BLaER1 treated with 17β-estradiol and CSF1 and Interleukin-3, amounts not matched to agents 10 nM and 100 nM (cell line): ENCODE measurements around the gene RAB40AL.
"Not testable (repeated sequence)": the region's sequence is repeated elsewhere in the genome, so short reads cannot be mapped to it uniquely, and the experiment has no call there.

Experiments used
- H3K27ac ChIP-seq, 11 experiments: shearing (Covaris generic); formaldehyde crosslinking; 2 replicates each; pipeline ENCODE4 v1.8.1; 2022
- H3K27me3 ChIP-seq, 11 experiments: shearing (Covaris generic); formaldehyde crosslinking; 2 replicates each; pipeline ENCODE4 v1.8.1; 2022
- H3K36me3 ChIP-seq, 11 experiments: shearing (Covaris generic); formaldehyde crosslinking; 2 replicates each; pipeline ENCODE4 v1.8.1; 2022
- H3K4me1 ChIP-seq, 10 experiments: shearing (Covaris generic); formaldehyde crosslinking; 2 replicates each; pipeline ENCODE4 v1.8.1; 2022
- H3K4me2 ChIP-seq, 11 experiments: shearing (Covaris generic); formaldehyde crosslinking; 2 replicates each; pipeline ENCODE4 v1.8.1; 2022
- H3K4me3 ChIP-seq, 10 experiments: shearing (Covaris generic); formaldehyde crosslinking; 2 replicates each; pipeline ENCODE4 v1.8.1; 2022
- H3K9ac ChIP-seq, 11 experiments: shearing (Covaris generic); formaldehyde crosslinking; 2 replicates each; pipeline ENCODE4 v1.8.1; 2022
- H3K9me3 ChIP-seq, 11 experiments: shearing (Covaris generic); formaldehyde crosslinking; replicated peaks in 1 of 11; 2 replicates each; pipeline ENCODE4 v1.8.1; 2022
- H4K20me1 ChIP-seq, 11 experiments: shearing (Covaris generic); formaldehyde crosslinking; 2 replicates each; pipeline ENCODE4 v1.8.1; 2022
- Cebpa-rat ChIP-seq, 11 experiments: shearing (Covaris generic); IDR thresholded peaks; 2 replicates each; pipeline ENCODE4 v1.8.1; 2022

RAB40AL gene, protein sequence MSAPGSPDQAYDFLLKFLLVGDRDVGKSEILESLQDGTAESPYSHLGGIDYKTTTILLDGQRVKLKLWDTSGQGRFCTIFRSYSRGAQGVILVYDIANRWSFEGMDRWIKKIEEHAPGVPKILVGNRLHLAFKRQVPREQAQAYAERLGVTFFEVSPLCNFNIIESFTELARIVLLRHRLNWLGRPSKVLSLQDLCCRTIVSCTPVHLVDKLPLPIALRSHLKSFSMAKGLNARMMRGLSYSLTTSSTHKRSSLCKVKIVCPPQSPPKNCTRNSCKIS

DNA sequence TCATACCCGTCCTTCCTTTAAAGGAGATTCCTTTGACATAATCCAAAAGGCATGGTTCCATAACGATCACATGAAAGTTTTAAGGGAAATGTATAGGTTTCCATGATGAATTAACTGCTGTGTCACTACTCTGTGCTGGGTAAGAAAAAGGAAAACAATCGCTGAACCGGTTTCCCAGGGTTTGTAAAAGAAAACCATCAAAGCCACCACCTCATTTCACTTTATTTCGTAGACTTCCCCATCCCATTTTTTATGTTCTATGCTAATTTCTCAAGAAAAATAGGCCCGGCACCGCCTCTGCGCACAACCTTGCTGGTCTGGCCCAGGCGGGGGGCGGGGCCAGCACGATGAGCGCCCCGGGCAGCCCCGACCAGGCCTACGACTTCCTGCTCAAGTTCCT lies at the start of gene RAB40AL:
RAB40AL (plus strand) TSS at position 301 of the 400 bp plus-strand sequence; CDS start at position 348, 47 bp downstream.
- not testable (repeated sequence) for H3K4me2 ChIP-seq, H3K9me3 ChIP-seq, H3K4me1 ChIP-seq, H3K9ac ChIP-seq, H3K27me3 ChIP-seq, H4K20me1 ChIP-seq, H3K27ac ChIP-seq, H3K36me3 ChIP-seq, H3K4me3 ChIP-seq

GRCh38 chrX:102887687-102888086 lies 49.4 kb upstream of the RAB40AL start:
- Histone ChIP-seq H3K9ac (no peak overlapping the region), H3K4me2 (no peak overlapping the region), H3K4me3 (no peak overlapping the region), H3K27me3 (no peaks in the 10 kb centered on the region), H3K27ac (no peak overlapping the region), H3K36me3 (no peaks in the 10 kb centered on the region), H3K9me3 (no peaks in the 10 kb centered on the region), H4K20me1 (no peaks in the 10 kb centered on the region), H3K4me1 (no peaks in the 10 kb centered on the region)
- TF ChIP-seq Cebpa-rat (IDR thresholded peaks at IDR 0.05), result no peak

- TF ChIP-seq Cebpa-rat (IDR thresholded peaks at IDR 0.05), result no peak
- no peaks in the 10 kb centered on the region for H3K27me3 ChIP-seq
- no peak overlapping the region for H3K27ac ChIP-seq
- H3K9me3 ChIP-seq, result no peaks in the 10 kb centered on the region
- no peaks in the 10 kb centered on the region for H3K36me3 ChIP-seq
- H3K4me3 ChIP-seq, result no peak overlapping the region
- no peaks in the 10 kb centered on the region for H4K20me1 ChIP-seq
- no peaks in the 10 kb centered on the region for H3K4me1 ChIP-seq
- no peak overlapping the region for H3K4me2 ChIP-seq
- no peak overlapping the region for H3K9ac ChIP-seq
Measured at GRCh38 chrX:102892103-102892502, 45.0 kb upstream of the RAB40AL start.

GRCh38 chrX:102899940-102900916 lies 36.8 kb upstream of the RAB40AL start:
- no peak for TF ChIP-seq Cebpa-rat (IDR thresholded peaks at IDR 0.05)
- no peak overlapping the region for H3K9ac ChIP-seq
- no peak overlapping the region for H3K4me2 ChIP-seq
- H3K27me3 ChIP-seq, result no peaks in the 10 kb centered on the region
- no peak overlapping the region for H3K27ac ChIP-seq
- H3K9me3 ChIP-seq, result peaks cover 0 to 5% (median under 1%) of the 10 kb centered on the region in 11 experiments; a peak in 4 of 22 replicates
- peaks cover 0 to 6% (median 0%) of the 10 kb centered on the region in 11 experiments; a peak in 1 of 22 replicates for H3K36me3 ChIP-seq
- H4K20me1 ChIP-seq, result peaks cover 0 to 3% (median 0%) of the 10 kb centered on the region in 11 experiments; a peak in 1 of 22 replicates
- H3K4me1 ChIP-seq, result 0 out of 20 replicates have a peak, but pooled peaks cover 0 to 4% (median 0%) of the 10 kb centered on the region in 10 experiments
- no peak overlapping the region for H3K4me3 ChIP-seq

GRCh38 chrX:102902355-102902754 lies 34.7 kb upstream of the RAB40AL start:
- H3K27ac ChIP-seq, result no peak overlapping the region
- no peak overlapping the region for H3K9ac ChIP-seq
- H4K20me1 ChIP-seq, result peaks cover 0 to 3% (median 0%) of the 10 kb centered on the region in 11 experiments; a peak in 1 of 22 replicates
- TF ChIP-seq Cebpa-rat (IDR thresholded peaks at IDR 0.05), result no peak
- H3K27me3 ChIP-seq, result no peaks in the 10 kb centered on the region
- H3K4me2 ChIP-seq, result no peak overlapping the region
- no peak overlapping the region for H3K4me3 ChIP-seq
- H3K9me3 ChIP-seq, result peaks cover 0 to 8% (median 5%) of the 10 kb centered on the region in 11 experiments; a peak in 4 of 22 replicates
- 0 out of 20 replicates have a peak, but pooled peaks cover 0 to 4% (median 0%) of the 10 kb centered on the region in 10 experiments for H3K4me1 ChIP-seq
- H3K36me3 ChIP-seq, result peaks cover 0 to 19% (median 7%) of the 10 kb centered on the region in 11 experiments; a peak in 7 of 22 replicates

GRCh38 chrX:102930990-102931756 lies 5.9 kb upstream of the RAB40AL start:
- TF ChIP-seq Cebpa-rat (IDR thresholded peaks at IDR 0.05), result no peak
- Histone ChIP-seq H3K36me3 (no peaks in the 10 kb centered on the region), H3K4me2 (no peak overlapping the region), H3K4me3 (no peak overlapping the region), H3K9ac (no peak overlapping the region), H3K9me3 (no peaks in the 10 kb centered on the region), H3K4me1 (no peaks in the 10 kb centered on the region), H3K27me3 (no peaks in the 10 kb centered on the region), H4K20me1 (no peaks in the 10 kb centered on the region), H3K27ac (no peak overlapping the region)

DNA sequence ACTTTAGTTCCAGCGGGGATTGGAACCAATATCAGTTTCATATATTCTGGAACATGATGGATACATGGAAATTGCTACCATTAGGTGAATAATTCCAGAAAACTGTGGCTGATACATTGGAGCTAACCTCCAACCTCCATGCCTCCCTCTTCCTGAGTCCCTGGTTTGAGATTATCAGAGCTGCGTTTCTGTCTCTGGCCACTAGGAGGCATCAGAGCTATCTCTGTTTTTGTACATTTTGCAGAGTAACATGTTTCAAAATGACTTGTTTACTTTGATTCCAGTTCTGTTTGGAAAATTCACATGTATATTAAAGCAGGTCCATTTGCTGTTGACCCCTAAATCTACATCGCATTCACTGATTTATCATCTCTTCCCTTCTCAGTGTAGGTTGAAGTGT lies 2.4 kb upstream of the RAB40AL start:
- no peak for TF ChIP-seq Cebpa-rat (IDR thresholded peaks at IDR 0.05)
- Histone ChIP-seq H3K4me3 (no peak overlapping the region), H3K27ac (no peak overlapping the region), H3K4me1 (no peaks in the 10 kb centered on the region), H3K9me3 (no peaks in the 10 kb centered on the region), H3K4me2 (no peak overlapping the region), H3K27me3 (no peaks in the 10 kb centered on the region), H3K36me3 (no peaks in the 10 kb centered on the region), H3K9ac (no peak overlapping the region), H4K20me1 (no peaks in the 10 kb centered on the region)

- Histone ChIP-seq H3K9me3 (peaks cover 0 to under 1% (median 0%) of the 10 kb centered on the region in 11 experiments; a peak in 3 of 22 replicates), H3K27me3 (no peaks in the 10 kb centered on the region), H3K9ac (no peak overlapping the region), H3K36me3 (no peaks in the 10 kb centered on the region), H3K4me1 (no peaks in the 10 kb centered on the region), H3K4me2 (peak overlapping the region in 4 of 11 experiments; percentile 33 to 78 (median 57); a peak in 6 of 22 replicates), H3K4me3 (peak overlapping the region in 2 of 10 experiments; percentile 29 to 36; a peak in 2 of 20 replicates), H4K20me1 (no peaks in the 10 kb centered on the region), H3K27ac (0 out of 22 replicates have a peak overlapping the region, but pooled peaks of 1 of the 11 experiments have one; percentile 8)
- no peak for TF ChIP-seq Cebpa-rat (IDR thresholded peaks at IDR 0.05)
Measured at GRCh38 chrX:102950908-102951866, 14.1 kb downstream of the RAB40AL start.
